Activated CD4-positive, alpha-beta T cell treated with anti-CD3 and anti-CD28 coated beads for 36 hours (primary cell): ENCODE measurements around the gene RAI1. TPM values are rescaled to one million over a fixed set of nuclear protein-coding genes. Genes with fewer than 3 reads are reported as not detected.
A peak's percentile ranks its signal among the peaks of the same experiment; 100 is the strongest.

Experiments
- ATAC-seq: fragments of 200-7000 bp; cut with Tn5 transposase; one replicate; pipeline ENCODE4 v1.10.0; 2021; ENCODE audit warnings: mild to moderate bottlenecking, moderate library complexity
- CTCF ChIA-PET: fragments of 350-600 bp; sonication (Branson Sonifier 250); formaldehyde crosslinking; loops from one replicate; lab custom pipeline; 2021; ENCODE audit warnings: antibody characterized with exemption; lab: Charles Lee
- POLR2A ChIA-PET: fragments of 350-600 bp; sonication (Branson Sonifier 250); formaldehyde crosslinking; loops from one replicate; lab custom pipeline; 2021; ENCODE audit warnings: antibody characterized with exemption, inconsistent platforms; lab: Charles Lee
- DNase-seq: peaks from one replicate; pipeline ENCODE4 v3.0.0-alpha.2; 2020
- H3K27ac Mint-ChIP-seq: one replicate; pipeline ENCODE4 v1.8.0; 2021; ENCODE audit warnings: mixed read lengths
- H3K27me3 Mint-ChIP-seq: one replicate; pipeline ENCODE4 v1.8.0; 2021; ENCODE audit warnings: mixed read lengths
- H3K36me3 Mint-ChIP-seq: one replicate; pipeline ENCODE4 v1.8.0; 2021; ENCODE audit warnings: low read depth, mixed read lengths
- H3K4me1 Mint-ChIP-seq: one replicate; pipeline ENCODE4 v1.8.0; 2021; ENCODE audit warnings: mixed read lengths
- H3K4me3 Mint-ChIP-seq: one replicate; pipeline ENCODE4 v1.8.0; 2021; ENCODE audit warnings: mild to moderate bottlenecking, moderate library complexity, mixed read lengths
- H3K9me3 Mint-ChIP-seq: one replicate; pipeline ENCODE4 v1.8.0; 2021; ENCODE audit warnings: low read depth, mixed read lengths
- intact Hi-C, 2 experiments: fragments of 100-400 bp; cut with DNase I in 1 of 2; cut with micrococcal nuclease in 1 of 2; formaldehyde crosslinking; loops; one replicate each; pipeline versions ENCODE4 v1.14.2 to v1.15.1; 2022 to 2024; cut with DNase I, micrococcal nuclease
- total RNA-seq, 2 experiments: library from RNA; stranded (reverse); gene quantifications; one replicate each; pipeline ENCODE4 v1.2.3, GENCODE V29; 2021

The RAI1 gene
- total RNA-seq, 2 experiments from 2014 or later = 13.6 to 16.4 TPM

GRCh38 chr17:17792037-17792550 is 110.8 kb downstream of the RAI1 start:
- H3K9me3 Mint-ChIP-seq = no peaks in the 10 kb centered on the region
- peak overlapping the region; percentile 13 for H3K27ac Mint-ChIP-seq
- peaks cover 22% of the 10 kb centered on the region for H3K4me1 Mint-ChIP-seq
- CTCF ChIA-PET = no interaction called here
- no peak for ATAC-seq
- H3K36me3 Mint-ChIP-seq = peaks cover 10% of the 10 kb centered on the region
- H3K4me3 Mint-ChIP-seq = no peak overlapping the region
- H3K27me3 Mint-ChIP-seq = no peaks in the 10 kb centered on the region
- POLR2A ChIA-PET = no interaction called here
- intact Hi-C loops = no loop called here
- DNase-seq = no peak

- no peak overlapping the region for H3K27ac Mint-ChIP-seq
- H3K4me1 Mint-ChIP-seq = peaks cover 22% of the 10 kb centered on the region
- ATAC-seq = peak; percentile 94
- peak; percentile 76 for DNase-seq
- intact Hi-C loops = no loop called here
- H3K4me3 Mint-ChIP-seq = no peak overlapping the region
- H3K27me3 Mint-ChIP-seq = no peaks in the 10 kb centered on the region
- no peaks in the 10 kb centered on the region for H3K9me3 Mint-ChIP-seq
- ChIA-PET CTCF (interaction anchor here (0.9 to 1.0 kb wide), 3 partner anchors 19 to 131 kb away, joined by 3 to 5 read pairs (median 4); no protein-coding TSS in a partner anchor), POLR2A (no interaction called here)
- H3K36me3 Mint-ChIP-seq = peaks cover 10% of the 10 kb centered on the region
These were observed 111.5 kb downstream of the RAI1 start for GRCh38 chr17:17792551-17793377.

- CTCF ChIA-PET = interaction anchor here (0.9 to 1.0 kb wide), 3 partner anchors 18 to 132 kb away, joined by 3 to 5 read pairs (median 4); no protein-coding TSS in a partner anchor
- Mint-ChIP-seq H3K4me3 (no peak overlapping the region), H3K9me3 (no peaks in the 10 kb centered on the region), H3K4me1 (peaks cover 22% of the 10 kb centered on the region), H3K36me3 (peaks cover 10% of the 10 kb centered on the region), H3K27ac (no peak overlapping the region), H3K27me3 (no peaks in the 10 kb centered on the region)
- DNase-seq (no peak), ATAC-seq (no peak)
- intact Hi-C loops = no loop called here
- POLR2A ChIA-PET = interaction anchor here (0.6 kb wide), 1 partner anchor 14 kb away, joined by 4 read pairs; no protein-coding TSS in a partner anchor
These were observed 112.3 kb downstream of the RAI1 start for GRCh38 chr17:17793378-17794214.

GRCh38 chr17:17794382-17794781 is 113.1 kb downstream of the RAI1 start:
- ChIA-PET CTCF (interaction anchor here (1.1 kb wide), 1 partner anchor 103 kb away, joined by 3 read pairs; no protein-coding TSS in a partner anchor), POLR2A (no interaction called here)
- Mint-ChIP-seq H3K36me3 (peaks cover 10% of the 10 kb centered on the region), H3K27ac (no peak overlapping the region), H3K4me1 (peaks cover 22% of the 10 kb centered on the region), H3K27me3 (no peaks in the 10 kb centered on the region), H3K4me3 (no peak overlapping the region), H3K9me3 (no peaks in the 10 kb centered on the region)
- intact Hi-C loops = no loop called here
- ATAC-seq = no peak
- DNase-seq = no peak

GRCh38 chr17:17795296-17795695 is 114.0 kb downstream of the RAI1 start:
- ATAC-seq (no peak), DNase-seq (no peak)
- ChIA-PET CTCF (interaction anchor here (1.1 to 1.5 kb wide), 2 partner anchors 10 to 104 kb away, joined by 3 read pairs; no protein-coding TSS in a partner anchor), POLR2A (no interaction called here)
- Mint-ChIP-seq H3K4me1 (peaks cover 22% of the 10 kb centered on the region), H3K36me3 (peaks cover 12% of the 10 kb centered on the region), H3K9me3 (no peaks in the 10 kb centered on the region), H3K27ac (no peak overlapping the region), H3K27me3 (no peaks in the 10 kb centered on the region), H3K4me3 (no peak overlapping the region)
- intact Hi-C loops = no loop called here

- intact Hi-C loops = no loop called here
- no peak for ATAC-seq
- no peak overlapping the region for H3K4me3 Mint-ChIP-seq
- peaks cover 22% of the 10 kb centered on the region for H3K4me1 Mint-ChIP-seq
- DNase-seq = no peak
- no peaks in the 10 kb centered on the region for H3K9me3 Mint-ChIP-seq
- no peak overlapping the region for H3K27ac Mint-ChIP-seq
- H3K27me3 Mint-ChIP-seq = no peaks in the 10 kb centered on the region
- peaks cover 12% of the 10 kb centered on the region for H3K36me3 Mint-ChIP-seq
- POLR2A ChIA-PET = no interaction called here
- CTCF ChIA-PET = interaction anchor here (1.0 to 1.5 kb wide), 2 partner anchors 11 to 132 kb away, joined by 3 to 4 read pairs; no protein-coding TSS in a partner anchor
These were observed 114.9 kb downstream of the RAI1 start for GRCh38 chr17:17795946-17796786.

- Mint-ChIP-seq H3K27me3 (no peaks in the 10 kb centered on the region), H3K27ac (no peak overlapping the region), H3K4me3 (no peak overlapping the region), H3K9me3 (no peaks in the 10 kb centered on the region), H3K4me1 (peaks cover 22% of the 10 kb centered on the region), H3K36me3 (peaks cover 12% of the 10 kb centered on the region)
- intact Hi-C loops = no loop called here
- no peak for DNase-seq
- CTCF ChIA-PET = interaction anchor here (1.0 kb wide), 1 partner anchor 132 kb away, joined by 4 read pairs; no protein-coding TSS in a partner anchor
- ATAC-seq = no peak
- POLR2A ChIA-PET = interaction anchor here (0.6 kb wide), 1 partner anchor 115 kb away, joined by 3 read pairs; no protein-coding TSS in a partner anchor
These were observed 115.5 kb downstream of the RAI1 start for GRCh38 chr17:17796787-17797061.

GRCh38 chr17:17797119-17797809 is 116.0 kb downstream of the RAI1 start:
- Mint-ChIP-seq H3K9me3 (no peaks in the 10 kb centered on the region), H3K27me3 (no peaks in the 10 kb centered on the region), H3K4me3 (no peak overlapping the region), H3K36me3 (peaks cover 12% of the 10 kb centered on the region), H3K4me1 (peaks cover 17% of the 10 kb centered on the region), H3K27ac (no peak overlapping the region)
- DNase-seq (no peak), ATAC-seq (no peak)
- intact Hi-C loops = no loop called here
- ChIA-PET POLR2A (interaction anchor here (0.6 kb wide), 1 partner anchor 115 kb away, joined by 3 read pairs; no protein-coding TSS in a partner anchor), CTCF (no interaction called here)

GRCh38 chr17:17798010-17798556 is 116.8 kb downstream of the RAI1 start:
- no peak for ATAC-seq
- no peak overlapping the region for H3K4me3 Mint-ChIP-seq
- ChIA-PET POLR2A (no interaction called here), CTCF (no interaction called here)
- peaks cover 10% of the 10 kb centered on the region for H3K4me1 Mint-ChIP-seq
- no peaks in the 10 kb centered on the region for H3K27me3 Mint-ChIP-seq
- H3K36me3 Mint-ChIP-seq = peaks cover 12% of the 10 kb centered on the region
- DNase-seq = no peak
- H3K9me3 Mint-ChIP-seq = no peaks in the 10 kb centered on the region
- intact Hi-C loops = no loop called here
- no peak overlapping the region for H3K27ac Mint-ChIP-seq

GRCh38 chr17:17798573-17799255 is 117.5 kb downstream of the RAI1 start:
- CTCF ChIA-PET = interaction anchor here (0.5 kb wide), 1 partner anchor 119 kb away, joined by 3 read pairs; no protein-coding TSS in a partner anchor
- intact Hi-C loops = no loop called here
- Mint-ChIP-seq H3K27ac (no peak overlapping the region), H3K4me3 (no peak overlapping the region), H3K4me1 (peaks cover 4% of the 10 kb centered on the region), H3K9me3 (no peaks in the 10 kb centered on the region), H3K27me3 (no peaks in the 10 kb centered on the region), H3K36me3 (peaks cover 7% of the 10 kb centered on the region)
- POLR2A ChIA-PET = no interaction called here
- DNase-seq (no peak), ATAC-seq (no peak)
